Activated CD4-positive, alpha-beta T cell treated with anti-CD3 and anti-CD28 coated beads, Interleukin-2, amount 50 U/mL, for 24 hours (primary cell): Measurements from ENCODE around the gene CDC42BPA.
"Not testable (repeated sequence)": the region's sequence is repeated elsewhere in the genome, so short reads cannot be mapped to it uniquely, and the experiment has no call there.

ENCODE experiments used
- DNase-seq, 2 donors: peaks; one replicate each; pipeline ENCODE4 v3.0.0-alpha.2; 2020; ENCODE audit warnings: low read depth in 1 of 2, low spot score in 1 of 2

CDC42BPA gene

GRCh38 chr1:227134686-227135314, 183.5 kb downstream of the CDC42BPA start:
- no peak for DNase-seq

GRCh38 chr1:227132695-227133094, 185.6 kb downstream of the CDC42BPA start:
- not testable (repeated sequence) for DNase-seq

- no peak for DNase-seq
These were observed 187.1 kb downstream of the CDC42BPA start for GRCh38 chr1:227131193-227131592.

GRCh38 chr1:227127891-227128290, 190.4 kb downstream of the CDC42BPA start:
- no peak for DNase-seq

GRCh38 chr1:227125929-227126545, 192.3 kb downstream of the CDC42BPA start:
- no peak for DNase-seq

- no peak for DNase-seq
These were observed 193.8 kb downstream of the CDC42BPA start for GRCh38 chr1:227124473-227124872.

GRCh38 chr1:227120826-227121225, 197.5 kb downstream of the CDC42BPA start:
- DNase-seq: no peak

- no peak for DNase-seq
These were observed 205.8 kb downstream of the CDC42BPA start for GRCh38 chr1:227112538-227112937.

GRCh38 chr1:227111782-227112181, 206.5 kb downstream of the CDC42BPA start:
- no peak for DNase-seq

- not testable (repeated sequence) for DNase-seq
These were observed 213.0 kb downstream of the CDC42BPA start for GRCh38 chr1:227105291-227105690.

GRCh38 chr1:227102056-227102455, 216.2 kb downstream of the CDC42BPA start:
- DNase-seq: no peak

GRCh38 chr1:227094249-227094966, 223.9 kb downstream of the CDC42BPA start:
- no peak for DNase-seq

GRCh38 chr1:227093309-227093708, 225.0 kb downstream of the CDC42BPA start:
- no peak for DNase-seq

- no peak for DNase-seq
These were observed 226.2 kb downstream of the CDC42BPA start for GRCh38 chr1:227092069-227092468.

GRCh38 chr1:227086636-227087035, 231.7 kb downstream of the CDC42BPA start:
- no peak for DNase-seq

GRCh38 chr1:227082999-227083746, 235.1 kb downstream of the CDC42BPA start:
- no peak for DNase-seq

GRCh38 chr1:227077783-227078182, 240.5 kb downstream of the CDC42BPA start:
- no peak for DNase-seq

- no peak for DNase-seq
These were observed 244.5 kb downstream of the CDC42BPA start for GRCh38 chr1:227073786-227074185.

GRCh38 chr1:227072991-227073390, 245.3 kb downstream of the CDC42BPA start:
- DNase-seq: no peak

- DNase-seq: no peak
These were observed 246.3 kb downstream of the CDC42BPA start for GRCh38 chr1:227071895-227072587.
